GM13977 (cell line): ENCODE data around the gene VARS2.
"Not testable (repeated sequence)": the region's sequence is repeated elsewhere in the genome, so short reads cannot be mapped to it uniquely, and the experiment has no call there.

ENCODE experiments used
- DNase-seq: peaks from one replicate; pipeline ENCODE4 v3.0.0; 2012; ENCODE audit warnings: low spot score
- CTCF ChIP-seq: IDR thresholded peaks from 2 replicates; pipeline ENCODE4 v1.5.1; 2012; ENCODE audit warnings: mild to moderate bottlenecking, control low read depth; ENCODE audit not compliant: insufficient read depth; ENCODE audit errors: extremely low read depth, missing control alignments
- in situ Hi-C: fragments of 300-500 bp; cut with MboI; formaldehyde crosslinking; loops from one replicate; pipeline ENCODE4 v1.12.0; 2022; ENCODE audit warnings: low sequenced_read_pairs, low pct_unique_long_range_greater_than_20kb, mixed read lengths, inconsistent platforms; ENCODE audit not compliant: unreplicated experiment

VARS2 gene

DNA sequence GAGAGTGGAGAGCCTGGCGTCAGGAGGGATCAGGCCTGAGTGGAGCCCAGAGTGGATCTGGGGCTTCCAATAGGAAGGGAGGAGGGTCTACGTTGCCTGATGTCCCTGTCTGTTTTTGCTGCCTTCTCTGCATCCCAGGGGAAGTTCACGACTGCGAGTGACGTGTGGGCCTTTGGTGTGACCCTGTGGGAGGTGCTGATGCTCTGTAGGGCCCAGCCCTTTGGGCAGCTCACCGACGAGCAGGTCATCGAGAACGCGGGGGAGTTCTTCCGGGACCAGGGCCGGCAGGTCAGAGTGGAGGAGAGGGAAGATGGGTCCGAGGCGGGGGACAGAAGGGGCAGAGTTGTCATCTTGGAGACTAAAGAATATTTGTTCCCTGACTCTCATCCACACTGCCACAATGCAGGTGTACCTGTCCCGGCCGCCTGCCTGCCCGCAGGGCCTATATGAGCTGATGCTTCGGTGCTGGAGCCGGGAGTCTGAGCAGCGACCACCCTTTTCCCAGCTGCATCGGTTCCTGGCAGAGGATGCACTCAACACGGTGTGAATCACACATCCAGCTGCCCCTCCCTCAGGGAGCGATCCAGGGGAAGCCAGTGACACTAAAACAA, 15.2 kb upstream of the VARS2 start:
- no peak for TF ChIP-seq CTCF

GRCh38 chr6:30900863-30901417, 13.1 kb upstream of the VARS2 start:
- peak; percentile 62 for DNase-seq
- no peak for TF ChIP-seq CTCF
- in situ Hi-C loops, result no loop called here

More for the DNA sequence above, 15.2 kb upstream of the VARS2 start:
- no peak for DNase-seq
- in situ Hi-C loops, result no loop called here

GRCh38 chr6:30901436-30901835, 12.6 kb upstream of the VARS2 start:
- DNase-seq, result no peak
- no peak for TF ChIP-seq CTCF
- in situ Hi-C loops, result no loop called here

- in situ Hi-C loops, DNase-seq: not testable (repeated sequence)
Observed at GRCh38 chr6:30902196-30902595, 11.8 kb upstream of the VARS2 start.

DNA sequence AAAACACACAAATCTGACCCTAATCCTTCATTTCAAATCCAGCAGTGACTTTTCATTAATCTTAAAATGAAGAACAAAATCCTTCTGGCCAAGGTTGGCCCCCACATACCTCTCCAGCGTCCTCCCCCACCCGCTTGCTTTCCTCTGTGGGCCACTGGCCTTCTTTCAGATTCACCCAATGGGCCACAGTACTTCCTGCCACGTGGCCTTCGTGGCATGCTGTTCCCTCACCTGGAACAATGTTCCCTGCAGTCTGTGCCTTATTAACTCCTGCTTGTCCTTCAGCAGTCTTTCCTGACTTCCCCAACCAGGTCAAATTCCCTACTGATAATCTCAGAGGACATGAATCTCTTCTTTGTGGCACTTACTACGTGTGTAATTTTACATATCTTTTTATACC, 11.3 kb upstream of the VARS2 start:
- no peak for DNase-seq
- in situ Hi-C loops, result no loop called here
- TF ChIP-seq CTCF, result no peak

DNA sequence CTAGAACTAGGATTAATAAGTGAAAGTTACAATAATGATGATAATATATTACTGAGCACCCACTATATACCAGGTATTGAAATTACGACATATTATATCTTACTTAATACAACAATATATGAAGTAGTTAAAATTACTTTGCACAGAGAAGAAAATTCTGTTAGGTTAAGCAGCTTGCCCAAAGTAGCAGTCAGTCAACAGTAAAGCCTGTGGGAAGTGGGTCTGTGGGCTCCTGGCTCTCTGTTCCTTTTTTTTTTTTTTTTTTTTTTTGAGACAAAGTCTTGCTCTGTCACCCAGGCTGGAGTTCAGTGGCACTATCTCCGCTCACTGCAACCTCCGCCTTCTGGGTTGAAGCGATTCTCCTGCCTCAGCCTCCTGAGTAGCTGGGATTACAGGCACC, 10.8 kb upstream of the VARS2 start:
- no peak for TF ChIP-seq CTCF
- in situ Hi-C loops, result no loop called here
- no peak for DNase-seq

DNA sequence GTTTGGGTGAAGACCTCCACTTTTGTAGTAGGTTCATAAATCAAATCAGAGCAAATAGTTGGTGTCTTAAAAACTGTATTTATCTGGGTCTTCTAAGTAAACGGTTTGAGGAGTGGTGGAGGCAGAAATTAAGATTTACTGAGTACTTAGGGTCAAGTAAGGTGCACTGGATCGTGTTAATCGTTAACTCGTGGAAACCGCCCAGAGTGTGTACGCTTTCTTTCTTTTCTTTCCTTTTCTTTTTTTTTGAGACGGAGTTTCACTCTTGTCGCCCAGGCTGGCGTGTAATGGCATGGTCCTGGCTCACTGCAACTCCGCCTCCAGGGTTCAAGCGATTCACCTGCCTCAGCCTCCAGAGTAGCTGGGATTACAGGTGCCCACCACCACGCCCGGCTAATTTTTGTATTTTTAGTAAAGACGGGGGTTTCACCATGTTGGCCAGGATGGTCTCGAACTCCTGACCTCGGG, 6.7 kb upstream of the VARS2 start:
- in situ Hi-C loops, DNase-seq: not testable (repeated sequence)
